ENCODE results near the gene SOX4.

SOX4 gene

GRCh38 chr6:21604081-21604480 is 10.5 kb downstream of the SOX4 start:
- no peak overlapping the region for H3K27ac ChIP-seq
- TF ChIP-seq CTCF (IDR thresholded peaks at IDR 0.05): no peak
- DNase-seq (ENCODE audit: low spot score): no peak

GRCh38 chr6:21605166-21605565 is 11.6 kb downstream of the SOX4 start:
- TF ChIP-seq CTCF (IDR thresholded peaks at IDR 0.05): no peak
- Histone ChIP-seq H3K4me3 (no peak overlapping the region), H3K27ac (no peak overlapping the region)
- DNase-seq (ENCODE audit: low spot score): no peak

More at GRCh38 chr6:21604081-21604480, 10.5 kb downstream of the SOX4 start:
- H3K4me3 ChIP-seq: no peak overlapping the region

GRCh38 chr6:21608601-21609000 is 15.1 kb downstream of the SOX4 start:
- Histone ChIP-seq H3K4me3 (no peak overlapping the region), H3K27ac (no peak overlapping the region)
- DNase-seq (ENCODE audit: low spot score): no peak
- TF ChIP-seq CTCF (IDR thresholded peaks at IDR 0.05): no peak

- DNase-seq (ENCODE audit: low spot score): no peak
- TF ChIP-seq CTCF (IDR thresholded peaks at IDR 0.05): no peak
- Histone ChIP-seq H3K4me3 (no peak overlapping the region), H3K27ac (no peak overlapping the region)
Observed at GRCh38 chr6:21609881-21610329, 16.4 kb downstream of the SOX4 start.

- Histone ChIP-seq H3K27ac (no peak overlapping the region), H3K4me3 (no peak overlapping the region)
Observed at GRCh38 chr6:21610341-21610740, 16.8 kb downstream of the SOX4 start.

GRCh38 chr6:21611485-21611884 is 17.9 kb downstream of the SOX4 start:
- Histone ChIP-seq H3K27ac (no peak overlapping the region), H3K4me3 (no peak overlapping the region)
- DNase-seq (ENCODE audit: low spot score): no peak
- no peak for TF ChIP-seq CTCF (IDR thresholded peaks at IDR 0.05)

More at GRCh38 chr6:21610341-21610740, 16.8 kb downstream of the SOX4 start:
- no peak for DNase-seq (ENCODE audit: low spot score)
- no peak for TF ChIP-seq CTCF (IDR thresholded peaks at IDR 0.05)

- Histone ChIP-seq H3K27ac (no peak overlapping the region), H3K4me3 (no peak overlapping the region)
- no peak for TF ChIP-seq CTCF (IDR thresholded peaks at IDR 0.05)
- DNase-seq (ENCODE audit: low spot score): no peak
Observed at GRCh38 chr6:21612067-21612745, 18.7 kb downstream of the SOX4 start.
